Endothelial cell of hepatic sinusoid (primary cell): Measurements from ENCODE around the gene PAX7.

ENCODE experiments used
- in situ Hi-C: cut with HindIII; loops from 2 replicates; pipeline ENCODE4 v1.10.0; 2017; ENCODE audit warnings: low sequenced_read_pairs

The PAX7 gene

GRCh38 chr1:18618546-18619466 is 11.8 kb upstream of the PAX7 start:
- in situ Hi-C loops = no loop called here

- in situ Hi-C loops = no loop called here
Measured at GRCh38 chr1:18619467-18619835, 11.2 kb upstream of the PAX7 start.

- in situ Hi-C loops = loop anchor here (5.0 kb wide), 1 partner anchor 41 kb away; no protein-coding TSS in a partner anchor
Measured at GRCh38 chr1:18628511-18628910, 2.1 kb upstream of the PAX7 start.

- in situ Hi-C loops = loop anchor here (5.0 kb wide), 1 partner anchor 43 kb away; no protein-coding TSS in a partner anchor
Measured at GRCh38 chr1:18629659-18630510, 761 bp upstream of the PAX7 start.

GRCh38 chr1:18631496-18632217 is 1.0 kb downstream of the PAX7 start:
- in situ Hi-C loops = no loop called here

DNA sequence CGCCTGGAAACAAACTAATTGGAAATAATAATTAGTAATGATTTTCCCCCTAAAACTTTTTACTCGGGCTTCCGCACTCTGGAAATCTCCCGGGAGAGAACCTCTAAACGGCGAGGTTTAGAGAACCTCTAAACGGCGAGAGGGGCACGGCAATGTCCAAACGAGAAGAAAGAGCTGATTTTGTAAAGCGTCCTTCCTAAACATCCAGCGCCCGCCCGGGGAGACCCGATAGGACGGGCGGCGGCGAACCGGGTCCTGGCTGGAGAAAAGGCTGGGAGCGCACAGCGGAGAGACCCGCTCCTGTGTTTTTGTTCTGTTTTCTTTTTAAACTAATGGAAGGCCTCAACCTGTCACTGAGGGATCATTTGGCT is 1.6 kb downstream of the PAX7 start:
- in situ Hi-C loops = no loop called here

GRCh38 chr1:18632783-18633421 is 2.3 kb downstream of the PAX7 start:
- in situ Hi-C loops = no loop called here

GRCh38 chr1:18633422-18634155 is 2.9 kb downstream of the PAX7 start:
- in situ Hi-C loops = no loop called here

- in situ Hi-C loops = no loop called here
Measured at GRCh38 chr1:18634276-18634675, 3.6 kb downstream of the PAX7 start.

DNA sequence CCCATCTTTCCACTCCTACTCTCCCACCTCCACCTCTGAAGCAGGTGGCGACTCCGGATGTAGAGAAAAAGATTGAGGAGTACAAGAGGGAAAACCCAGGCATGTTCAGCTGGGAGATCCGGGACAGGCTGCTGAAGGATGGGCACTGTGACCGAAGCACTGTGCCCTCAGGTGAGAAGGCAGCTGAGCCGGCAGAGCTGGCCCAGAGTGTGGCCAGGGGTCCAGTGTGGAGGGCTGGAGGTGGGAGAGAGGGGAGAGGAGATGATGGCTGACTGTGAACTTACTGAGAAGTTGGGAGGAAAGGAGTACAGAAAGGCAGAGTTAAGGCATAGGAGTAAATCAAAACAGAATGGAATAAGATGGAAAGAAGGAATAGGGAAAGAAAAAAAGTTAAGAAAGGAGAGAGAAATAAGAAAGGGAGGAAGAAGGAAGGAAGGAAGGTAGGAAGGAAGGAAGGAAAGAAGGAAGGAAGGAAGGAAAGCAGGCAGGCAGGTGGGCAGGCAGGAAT is 4.5 kb downstream of the PAX7 start:
- in situ Hi-C loops = no loop called here

DNA sequence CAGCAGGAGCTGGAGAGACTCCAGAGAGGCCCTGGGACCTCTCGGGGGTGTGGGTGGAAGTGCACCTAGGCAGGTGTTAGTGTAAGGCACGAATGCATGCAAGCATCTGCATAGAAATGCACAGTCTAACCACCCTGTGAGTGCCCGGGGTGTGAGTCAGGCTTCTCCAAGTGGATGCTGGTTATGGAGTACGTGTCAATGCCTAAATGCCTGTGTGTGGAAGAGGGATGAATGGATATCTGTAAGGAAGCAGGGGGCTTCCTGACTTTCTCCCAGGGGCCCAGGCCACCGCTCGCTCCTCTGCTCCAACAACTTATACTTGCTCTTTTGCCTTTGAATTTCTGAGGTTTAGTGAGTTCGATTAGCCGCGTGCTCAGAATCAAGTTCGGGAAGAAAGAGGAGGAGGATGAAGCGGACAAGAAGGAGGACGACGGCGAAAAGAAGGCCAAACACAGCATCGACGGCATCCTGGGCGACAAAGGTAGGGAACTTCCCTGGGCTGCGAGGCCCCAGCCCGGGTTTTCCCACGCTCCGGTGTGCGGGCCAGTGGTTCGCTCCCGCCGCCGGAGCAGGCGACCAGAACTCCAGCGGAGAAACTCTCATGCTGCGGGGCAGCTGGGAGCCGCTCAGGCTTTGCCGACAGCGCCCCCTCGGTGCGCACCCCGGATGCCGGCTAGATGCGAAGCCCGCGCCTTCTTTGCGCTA is 5.4 kb downstream of the PAX7 start:
- in situ Hi-C loops = no loop called here

- in situ Hi-C loops = no loop called here
Measured at GRCh38 chr1:18636596-18637508, 6.2 kb downstream of the PAX7 start.

DNA sequence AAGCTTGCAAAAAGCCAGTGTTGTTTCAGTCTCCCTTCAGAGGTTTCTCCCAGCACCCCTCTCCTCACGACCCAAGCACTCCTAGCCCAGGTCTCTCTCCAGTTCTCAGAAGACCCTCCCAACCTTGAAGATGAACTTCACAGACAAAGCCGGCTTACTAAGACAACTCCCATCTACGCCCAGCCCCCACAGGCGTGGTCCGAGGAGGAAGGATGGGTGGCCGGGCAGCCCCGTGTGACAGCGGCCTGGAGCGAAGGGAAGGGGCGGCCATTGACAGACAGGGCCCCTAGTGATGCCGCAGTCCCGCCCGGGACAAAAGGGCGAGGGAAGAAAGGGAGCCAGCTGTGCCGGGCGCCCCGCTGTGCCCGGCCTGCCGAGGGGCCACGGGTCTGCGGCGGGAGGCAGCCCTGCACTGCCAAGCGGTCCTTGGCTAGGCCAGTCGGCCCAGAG is 6.9 kb downstream of the PAX7 start:
- in situ Hi-C loops = no loop called here

GRCh38 chr1:18637962-18638834 is 7.6 kb downstream of the PAX7 start:
- in situ Hi-C loops = no loop called here

DNA sequence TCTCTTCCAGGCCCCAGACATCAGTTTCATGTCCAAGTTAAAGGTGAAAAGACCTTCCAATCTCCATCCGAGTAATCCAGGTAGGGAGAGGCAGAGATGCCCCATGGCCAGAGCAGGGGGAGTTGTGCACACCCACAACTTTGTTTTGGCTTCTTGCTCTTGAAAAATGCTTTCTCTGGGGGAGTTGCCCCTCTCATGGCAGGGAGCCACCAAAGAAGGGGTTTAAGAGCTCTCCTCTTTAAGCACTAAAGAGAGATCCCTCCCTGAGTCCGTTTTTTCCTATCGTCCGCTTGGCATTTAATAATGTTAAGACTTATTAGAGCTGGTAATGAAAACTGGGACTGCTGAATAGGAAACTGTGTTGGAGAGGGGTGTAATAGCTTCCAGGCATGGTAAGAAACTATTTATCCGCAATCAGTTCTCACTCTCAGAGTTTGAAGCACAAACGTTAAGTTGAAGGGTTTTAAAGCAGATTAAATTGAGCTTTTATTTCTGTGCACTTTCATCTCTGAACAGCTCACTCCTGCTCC is 8.3 kb downstream of the PAX7 start:
- in situ Hi-C loops = no loop called here

DNA sequence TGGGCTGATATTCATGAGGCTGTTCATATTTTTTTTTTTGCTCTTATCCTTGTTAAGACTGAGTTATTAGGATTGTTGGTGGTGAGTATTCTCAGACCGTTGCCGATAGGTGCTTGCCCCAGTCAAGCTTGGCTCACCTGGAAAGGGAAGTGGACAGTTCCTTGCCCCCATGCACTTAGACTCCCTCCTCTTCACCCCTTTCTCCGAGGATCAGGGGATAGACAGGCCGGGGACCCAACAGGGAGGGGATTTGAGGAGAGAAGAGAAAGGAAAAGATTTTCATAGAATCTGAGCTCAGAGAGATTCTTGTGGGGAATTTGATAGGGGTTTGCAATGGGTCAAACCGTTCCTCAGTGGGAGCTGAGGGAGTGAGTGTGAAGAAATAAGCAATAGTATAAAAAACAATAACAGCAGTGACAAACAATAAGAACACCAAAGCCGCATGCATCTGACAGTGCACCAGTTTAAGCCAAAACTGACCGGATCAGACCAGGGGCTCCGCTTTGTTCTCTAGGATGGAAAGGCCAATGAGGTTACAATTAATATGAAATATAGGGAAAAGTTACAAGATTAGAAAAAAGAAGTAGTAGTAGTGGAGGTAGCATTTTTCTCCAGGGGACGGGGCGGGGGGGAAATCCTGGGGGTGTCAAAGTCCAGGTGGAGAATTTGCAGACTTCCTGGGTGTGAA is 8.9 kb downstream of the PAX7 start:
- in situ Hi-C loops = no loop called here
